HL-60/S4 treated with retinoic acid at 250 ng/mL for 4 days and 3 days (cell line): ENCODE measurements around the gene SNTB2.

Experiments used
- in situ Hi-C: fragments of 300-500 bp; cut with MboI; formaldehyde crosslinking; loops from 2 replicates; pipeline ENCODE4 v1.7.0; 2022; ENCODE audit warnings: low sequenced_read_pairs

The SNTB2 gene

DNA sequence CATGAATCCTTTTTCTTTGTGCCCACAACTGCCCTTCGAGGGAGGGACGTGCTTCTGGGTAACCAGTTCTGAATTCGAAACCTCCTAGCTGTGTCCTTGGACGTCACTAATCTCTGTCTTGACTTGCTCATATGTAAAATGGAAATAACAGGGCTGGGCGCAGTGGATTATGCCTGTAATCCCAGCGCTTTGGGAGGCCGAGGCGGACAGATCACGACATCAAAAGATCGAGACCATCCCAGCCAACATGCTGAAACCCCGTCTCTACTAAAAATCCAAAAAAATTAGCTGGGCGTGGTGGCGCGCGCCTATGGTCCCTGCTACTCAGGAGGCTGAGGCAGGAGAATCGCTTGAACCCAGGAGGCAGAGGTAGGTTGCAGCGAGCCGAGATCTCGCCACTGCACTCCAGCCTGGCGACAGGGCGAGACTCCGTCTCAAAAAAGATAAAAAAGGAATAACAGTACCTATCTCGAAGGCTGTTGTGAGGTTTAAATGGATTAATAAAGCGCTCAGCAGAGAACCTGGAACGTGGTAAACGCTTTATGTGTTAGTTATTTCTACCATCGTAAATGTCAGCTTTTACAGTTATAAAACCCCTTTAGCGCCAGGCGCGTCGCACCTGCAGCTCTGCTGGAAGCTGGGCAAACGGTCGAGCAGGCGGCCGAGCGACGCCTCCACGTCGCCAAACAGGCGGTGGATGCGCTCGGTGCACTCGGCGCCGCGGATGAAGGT lies 151.8 kb downstream of the SNTB2 start:
- in situ Hi-C loops = no loop called here

DNA sequence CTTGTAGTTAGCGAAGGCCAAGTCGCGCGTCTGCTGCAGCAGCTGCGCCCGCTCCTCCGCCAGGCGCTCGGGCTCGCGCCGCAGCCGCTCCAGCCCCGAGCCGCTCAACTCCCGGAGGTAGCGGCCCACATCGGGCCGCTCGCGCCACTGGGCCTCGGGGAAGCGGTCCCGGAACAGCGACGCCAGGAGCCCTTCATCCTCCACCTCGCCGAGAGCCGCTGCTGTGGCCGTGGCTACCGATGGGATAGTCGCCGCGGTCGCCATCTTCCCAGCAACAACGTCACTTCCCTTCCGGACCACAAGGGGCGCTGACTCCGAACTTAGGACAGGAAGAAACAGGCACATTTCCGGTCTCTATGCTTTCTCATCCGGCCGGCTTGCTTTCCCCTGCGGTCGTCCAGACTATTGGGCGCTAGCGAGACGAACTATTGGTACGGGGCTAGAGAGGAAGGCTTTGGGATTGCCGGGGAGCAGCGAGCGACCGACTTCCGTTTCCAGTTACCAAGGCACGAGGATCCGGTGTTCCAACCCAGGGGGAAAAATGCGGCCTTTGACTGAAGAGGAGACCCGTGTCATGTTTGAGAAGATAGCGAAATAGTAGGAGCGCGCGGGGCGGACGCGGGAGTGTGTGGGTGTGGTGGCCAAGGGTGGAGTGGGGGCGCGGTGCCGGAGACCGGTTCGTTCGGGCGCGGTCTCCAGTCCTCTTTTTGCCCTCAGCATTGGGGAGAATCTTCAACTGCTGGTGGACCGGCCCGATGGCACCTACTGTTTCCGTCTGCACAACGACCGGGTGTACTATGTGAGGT lies 152.5 kb downstream of the SNTB2 start, which contains the start of the genes COG8 and NIP7:
Gene COG8 (minus strand): TSS at position 276 of the 806 bp plus-strand sequence. CDS start 12 bp downstream, at position 264.
Gene NIP7 (plus strand): TSS at position 484 of the 806 bp plus-strand sequence. CDS start 58 bp downstream, at position 542.
- in situ Hi-C loops = no loop called here

DNA sequence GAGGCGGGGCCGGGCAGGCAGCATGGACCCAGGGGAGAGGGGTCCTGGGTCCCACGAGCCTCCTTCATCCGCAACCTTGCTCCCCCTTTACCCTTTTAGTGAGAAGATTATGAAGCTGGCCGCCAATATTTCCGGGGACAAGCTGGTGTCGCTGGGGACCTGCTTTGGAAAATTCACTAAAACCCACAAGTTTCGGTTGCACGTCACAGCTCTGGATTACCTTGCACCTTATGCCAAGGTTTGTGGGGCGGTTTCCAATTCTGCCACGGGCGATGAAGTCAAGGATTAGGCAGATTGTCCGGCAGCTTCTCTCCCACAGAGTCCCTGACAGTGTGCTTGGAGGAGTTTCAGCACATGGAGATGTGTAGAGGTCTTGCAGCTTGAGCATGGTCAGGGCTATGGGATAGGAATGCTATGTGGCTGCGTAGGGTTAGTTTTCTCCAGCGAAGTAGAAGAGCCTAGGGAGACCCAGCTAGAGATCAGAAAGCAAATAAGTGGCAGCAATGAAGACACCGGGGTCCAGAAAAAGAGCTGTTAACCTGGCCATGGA lies 153.2 kb downstream of the SNTB2 start:
- in situ Hi-C loops = no loop called here

- in situ Hi-C loops = no loop called here
Observed at GRCh38 chr16:69344171-69344570, 157.2 kb downstream of the SNTB2 start.

- in situ Hi-C loops = no loop called here
Observed at GRCh38 chr16:69345923-69346322, 159.0 kb downstream of the SNTB2 start.

GRCh38 chr16:69346683-69347082 lies 159.7 kb downstream of the SNTB2 start:
- in situ Hi-C loops = no loop called here

DNA sequence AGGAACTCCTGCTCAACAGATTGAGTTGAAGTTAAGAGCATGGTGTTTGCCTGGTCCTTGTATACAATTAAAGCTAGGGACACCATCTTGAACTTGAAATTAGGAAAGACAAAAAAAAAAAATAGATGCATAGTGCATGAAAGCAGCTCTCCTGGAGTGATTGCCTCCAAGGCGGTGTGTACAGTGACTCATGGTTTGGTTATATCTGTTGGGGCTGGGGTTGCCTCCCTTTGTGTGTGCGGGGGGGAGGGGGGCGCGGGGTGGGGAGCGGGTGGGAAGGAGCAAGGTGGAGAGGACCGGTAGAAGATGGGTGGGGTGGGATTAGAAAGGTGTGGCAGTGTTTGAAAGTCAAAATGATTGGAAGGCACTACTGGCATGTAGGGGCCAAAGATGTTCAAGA lies 161.3 kb downstream of the SNTB2 start:
- in situ Hi-C loops = no loop called here

GRCh38 chr16:69349536-69349935 lies 162.6 kb downstream of the SNTB2 start:
- in situ Hi-C loops = no loop called here

DNA sequence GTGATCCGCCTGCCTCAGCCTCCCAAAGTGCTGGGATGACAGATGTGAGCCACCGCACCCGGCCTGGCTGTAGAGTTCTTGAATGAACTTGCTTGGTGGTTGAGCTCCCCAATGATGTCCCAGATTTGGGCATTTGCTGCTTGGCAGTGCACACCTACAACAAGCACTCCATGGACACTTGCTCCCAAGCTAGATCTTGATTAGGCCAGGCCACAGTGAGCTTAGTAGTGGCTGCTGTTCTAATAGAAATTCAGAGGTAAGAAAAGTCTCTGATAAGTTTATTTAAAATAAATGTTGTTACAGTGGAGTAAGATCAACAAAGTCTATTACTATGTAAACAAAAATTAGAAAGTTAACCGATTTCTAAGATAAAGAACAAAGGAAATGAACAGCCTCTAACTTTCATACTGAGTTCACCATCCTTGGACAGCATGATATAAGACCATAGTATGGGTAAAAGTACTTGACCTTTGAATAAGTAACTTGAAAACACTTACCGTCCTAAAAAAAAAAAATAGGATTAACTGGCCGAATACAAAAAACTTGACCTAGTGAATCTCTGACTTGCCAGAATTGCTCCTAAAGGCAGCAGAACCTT lies 163.7 kb downstream of the SNTB2 start:
- in situ Hi-C loops = no loop called here

- in situ Hi-C loops = no loop called here
Observed at GRCh38 chr16:69351309-69352027, 164.5 kb downstream of the SNTB2 start, which contains the start of gene TMED6. TMED6 (minus strand) TSS chr16:69351786; CDS start chr16:69351753, 33 bp downstream.
